ENCODE data around the gene GNRHR. TPM values are rescaled to one million over a fixed set of nuclear protein-coding genes. Genes with fewer than 3 reads are reported as not detected.
"Not testable (repeated sequence)": the region's sequence is repeated elsewhere in the genome, so short reads cannot be mapped to it uniquely, and the experiment has no call there.

GNRHR gene
- total RNA-seq, 1 donor from 2014 or later: not detected

- Mint-ChIP-seq H3K4me1 (peaks cover 24% of the 10 kb centered on the region), H3K4me3 (no peak overlapping the region), H3K27me3 (ENCODE audit: low read depth) (no peaks in the 10 kb centered on the region), H3K9me3 (no peaks in the 10 kb centered on the region), H3K27ac (ENCODE audit: unreplicated experiment) (no peak overlapping the region), H3K36me3 (ENCODE audit: low read depth) (peaks cover 5% of the 10 kb centered on the region)
- DNase-seq (ENCODE audit: low read depth, low spot score): no peak
- TF ChIP-seq, protein P1, sequence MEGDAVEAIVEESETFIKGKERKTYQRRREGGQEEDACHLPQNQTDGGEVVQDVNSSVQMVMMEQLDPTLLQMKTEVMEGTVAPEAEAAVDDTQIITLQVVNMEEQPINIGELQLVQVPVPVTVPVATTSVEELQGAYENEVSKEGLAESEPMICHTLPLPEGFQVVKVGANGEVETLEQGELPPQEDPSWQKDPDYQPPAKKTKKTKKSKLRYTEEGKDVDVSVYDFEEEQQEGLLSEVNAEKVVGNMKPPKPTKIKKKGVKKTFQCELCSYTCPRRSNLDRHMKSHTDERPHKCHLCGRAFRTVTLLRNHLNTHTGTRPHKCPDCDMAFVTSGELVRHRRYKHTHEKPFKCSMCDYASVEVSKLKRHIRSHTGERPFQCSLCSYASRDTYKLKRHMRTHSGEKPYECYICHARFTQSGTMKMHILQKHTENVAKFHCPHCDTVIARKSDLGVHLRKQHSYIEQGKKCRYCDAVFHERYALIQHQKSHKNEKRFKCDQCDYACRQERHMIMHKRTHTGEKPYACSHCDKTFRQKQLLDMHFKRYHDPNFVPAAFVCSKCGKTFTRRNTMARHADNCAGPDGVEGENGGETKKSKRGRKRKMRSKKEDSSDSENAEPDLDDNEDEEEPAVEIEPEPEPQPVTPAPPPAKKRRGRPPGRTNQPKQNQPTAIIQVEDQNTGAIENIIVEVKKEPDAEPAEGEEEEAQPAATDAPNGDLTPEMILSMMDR (conservative IDR thresholded peaks at IDR 0.05): no peak
Observed at GRCh38 chr4:67714248-67714583, 40.0 kb downstream of the GNRHR start.

GRCh38 chr4:67713529-67714247 is 40.5 kb downstream of the GNRHR start:
- H3K27me3 Mint-ChIP-seq (ENCODE audit: low read depth): no peaks in the 10 kb centered on the region
- no peak overlapping the region for H3K27ac Mint-ChIP-seq (ENCODE audit: unreplicated experiment)
- TF ChIP-seq, protein P1 (conservative IDR thresholded peaks at IDR 0.05): no peak
- DNase-seq (ENCODE audit: low read depth, low spot score): no peak
- no peak overlapping the region for H3K4me3 Mint-ChIP-seq
- H3K36me3 Mint-ChIP-seq (ENCODE audit: low read depth): peaks cover 5% of the 10 kb centered on the region
- H3K9me3 Mint-ChIP-seq: no peaks in the 10 kb centered on the region
- peaks cover 24% of the 10 kb centered on the region for H3K4me1 Mint-ChIP-seq

DNA sequence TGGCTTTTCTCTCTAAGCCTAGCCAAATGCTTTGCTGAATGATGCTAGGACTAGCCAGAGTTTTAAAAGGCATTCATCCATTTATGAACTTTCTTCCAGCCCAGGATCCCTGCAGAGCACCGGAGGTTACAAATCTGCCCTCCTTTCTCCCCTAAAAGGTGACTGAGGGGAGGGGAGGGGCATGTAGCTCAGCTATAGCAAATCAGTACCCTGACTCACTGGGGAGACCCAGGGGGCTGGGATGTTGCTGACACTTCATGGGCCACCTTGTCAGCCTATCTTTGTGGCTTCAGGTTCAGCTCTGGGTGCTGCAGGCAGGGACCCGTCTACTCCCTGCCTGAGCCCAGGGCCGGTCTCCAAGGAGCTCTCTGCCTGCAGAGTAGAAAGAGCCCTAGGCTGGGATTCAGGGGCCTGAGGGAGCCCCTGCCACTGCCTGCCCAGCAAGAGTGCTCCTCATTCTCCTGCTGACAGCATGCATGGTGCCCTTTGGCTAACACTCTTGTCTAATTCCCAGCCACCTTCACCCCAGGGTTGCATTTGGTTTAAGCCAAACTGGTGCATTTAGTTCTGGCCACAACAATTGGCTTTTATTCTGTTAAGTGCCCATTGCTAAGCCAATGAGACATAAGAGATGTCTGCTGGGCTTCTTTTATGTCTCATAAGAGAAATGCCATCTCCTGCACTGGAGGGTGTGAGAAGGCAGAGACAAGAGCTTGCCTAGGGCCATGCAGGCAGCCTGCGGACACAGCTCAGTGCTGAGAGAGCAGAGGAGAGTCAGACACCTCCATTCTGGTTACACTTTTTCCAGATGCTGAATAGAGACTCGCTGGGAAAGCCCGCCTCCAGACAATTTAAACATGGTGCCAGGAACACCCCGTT is 41.3 kb downstream of the GNRHR start:
- Mint-ChIP-seq H3K27ac (ENCODE audit: unreplicated experiment) (no peak overlapping the region), H3K4me1 (peaks cover 24% of the 10 kb centered on the region), H3K27me3 (ENCODE audit: low read depth) (no peaks in the 10 kb centered on the region), H3K36me3 (ENCODE audit: low read depth) (peaks cover 5% of the 10 kb centered on the region), H3K9me3 (no peaks in the 10 kb centered on the region), H3K4me3 (no peak overlapping the region)
- DNase-seq (ENCODE audit: low read depth, low spot score): no peak
- TF ChIP-seq, protein P1 (conservative IDR thresholded peaks at IDR 0.05): no peak

DNA sequence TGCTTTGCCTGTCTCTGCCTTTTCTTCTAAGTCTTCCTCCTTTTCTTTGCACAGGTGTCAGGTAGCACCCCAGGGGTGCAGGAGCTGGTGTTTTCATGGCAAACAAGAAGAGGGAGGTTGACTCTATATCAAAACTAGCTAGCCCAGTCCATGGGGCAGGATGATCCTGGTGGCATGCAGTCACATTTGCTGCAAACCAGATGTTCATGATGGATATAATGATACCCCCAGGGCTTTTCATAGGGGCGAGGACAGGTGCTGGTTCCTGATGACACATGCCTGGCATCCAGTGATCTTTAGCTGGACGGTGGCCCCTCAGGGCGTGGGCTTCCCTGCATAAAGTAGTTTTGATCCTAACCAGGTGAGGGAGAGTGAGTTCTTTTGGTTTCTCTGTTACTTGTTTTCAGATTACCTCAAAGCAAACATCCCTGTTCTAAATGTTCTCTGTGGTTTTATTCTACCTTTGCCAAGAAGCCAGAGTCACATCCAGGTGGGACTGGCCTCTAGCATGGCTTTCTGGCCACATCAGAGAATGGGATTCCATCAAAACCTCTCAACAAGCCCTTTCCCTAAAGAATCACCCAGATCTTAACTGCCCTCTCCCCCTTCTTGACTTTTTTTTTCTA is 42.1 kb downstream of the GNRHR start:
- Mint-ChIP-seq H3K9me3 (no peaks in the 10 kb centered on the region), H3K27ac (ENCODE audit: unreplicated experiment) (no peak overlapping the region), H3K36me3 (ENCODE audit: low read depth) (peaks cover 8% of the 10 kb centered on the region), H3K27me3 (ENCODE audit: low read depth) (no peaks in the 10 kb centered on the region), H3K4me3 (no peak overlapping the region), H3K4me1 (peaks cover 24% of the 10 kb centered on the region)
- DNase-seq (ENCODE audit: low read depth, low spot score): no peak
- TF ChIP-seq, protein P1 (conservative IDR thresholded peaks at IDR 0.05): no peak

DNA sequence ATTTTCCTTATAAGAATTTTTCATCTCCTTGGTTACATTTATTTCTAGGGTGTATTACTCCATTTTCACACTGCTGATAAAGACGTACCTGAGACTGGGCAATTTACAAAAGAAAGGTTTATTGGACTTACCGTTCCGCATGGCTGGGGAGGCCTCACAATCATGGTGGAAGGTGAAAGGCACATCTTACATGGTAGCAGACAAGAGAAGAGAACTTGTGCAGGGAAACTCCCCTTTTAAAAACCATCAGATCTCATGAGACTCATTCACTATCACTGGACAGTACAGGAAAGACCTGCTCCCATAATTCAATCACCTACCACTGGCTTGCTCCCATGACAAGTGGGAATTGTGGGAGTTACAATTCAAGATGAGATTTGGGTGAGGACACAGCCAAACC is 47.5 kb downstream of the GNRHR start:
- H3K27me3 Mint-ChIP-seq (ENCODE audit: low read depth); H3K27ac Mint-ChIP-seq (ENCODE audit: unreplicated experiment); H3K9me3 Mint-ChIP-seq; H3K4me1 Mint-ChIP-seq; DNase-seq (ENCODE audit: low read depth, low spot score); H3K4me3 Mint-ChIP-seq: not testable (repeated sequence)
- peaks cover 26% of the 10 kb centered on the region for H3K36me3 Mint-ChIP-seq (ENCODE audit: low read depth)

All from neural crest cell (in vitro differentiated cells).